ENCODE data around the gene ANKRD9.

ANKRD9 gene

GRCh38 chr14:102481371-102481770, 28.2 kb downstream of the ANKRD9 start:
- no peak overlapping the region for H3K27ac ChIP-seq
- no peak overlapping the region for H3K4me3 ChIP-seq
- no peak for DNase-seq (ENCODE audit: low spot score)
- TF ChIP-seq CTCF (IDR thresholded peaks at IDR 0.05) = no peak

- DNase-seq (ENCODE audit: low spot score) = no peak
- H3K27ac ChIP-seq = no peak overlapping the region
- no peak for TF ChIP-seq CTCF (IDR thresholded peaks at IDR 0.05)
- H3K4me3 ChIP-seq = no peak overlapping the region
These were observed 29.8 kb downstream of the ANKRD9 start for GRCh38 chr14:102479777-102480176.

- DNase-seq (ENCODE audit: low spot score) = no peak
- H3K27ac ChIP-seq = no peak overlapping the region
- no peak overlapping the region for H3K4me3 ChIP-seq
- no peak for TF ChIP-seq CTCF (IDR thresholded peaks at IDR 0.05)
These were observed 30.5 kb downstream of the ANKRD9 start for GRCh38 chr14:102479107-102479506.

- H3K27ac ChIP-seq = no peak overlapping the region
- no peak for TF ChIP-seq CTCF (IDR thresholded peaks at IDR 0.05)
- no peak overlapping the region for H3K4me3 ChIP-seq
- DNase-seq (ENCODE audit: low spot score) = no peak
These were observed 34.6 kb downstream of the ANKRD9 start for GRCh38 chr14:102474934-102475333.

- Histone ChIP-seq H3K27ac (no peak overlapping the region), H3K4me3 (no peak overlapping the region)
- no peak for TF ChIP-seq CTCF (IDR thresholded peaks at IDR 0.05)
- DNase-seq (ENCODE audit: low spot score) = no peak
These were observed 36.0 kb downstream of the ANKRD9 start for GRCh38 chr14:102473559-102473958.

- no peak overlapping the region for H3K4me3 ChIP-seq
- no peak overlapping the region for H3K27ac ChIP-seq
- TF ChIP-seq CTCF (IDR thresholded peaks at IDR 0.05) = no peak
- no peak for DNase-seq (ENCODE audit: low spot score)
These were observed 36.8 kb downstream of the ANKRD9 start for GRCh38 chr14:102472791-102473150.

- Histone ChIP-seq H3K27ac (no peak overlapping the region), H3K4me3 (no peak overlapping the region)
- TF ChIP-seq CTCF (IDR thresholded peaks at IDR 0.05) = no peak
- no peak for DNase-seq (ENCODE audit: low spot score)
These were observed 37.4 kb downstream of the ANKRD9 start for GRCh38 chr14:102471921-102472790.
